HepG2 (cell line): ENCODE measurements around the gene POMT1. TPM values are rescaled to one million over a fixed set of nuclear protein-coding genes. Genes with fewer than 3 reads are reported as not detected.

Experiments used
- ATAC-seq: fragments of 200-7000 bp; cut with Tn5 transposase; 3 replicates; pipeline ENCODE4 v1.9.1; 2020; ENCODE audit warnings: mild to moderate bottlenecking, moderate library complexity
- BruUV-seq: library from RNA; stranded (reverse); fragments of 400-500 nt; replicated peaks from 2 replicates; lab custom pipeline; 2021; lab: Mats Ljungman, UMichigan
- CTCF ChIA-PET: fragments of 300-600 bp; formaldehyde crosslinking; extraction: SDS; loops from one replicate; lab custom pipeline; 2021; ENCODE audit warnings: low total read pairs, inconsistent platforms, low intra/inter-chr PET ratio; lab: Yijun Ruan, JAX
- POLR2A ChIA-PET: fragments of 350-600 bp; sonication (Branson Sonifier 250); formaldehyde crosslinking; loops from one replicate; lab custom pipeline; 2020; ENCODE audit warnings: antibody characterized with exemption, inconsistent platforms; lab: Yijun Ruan, JAX
- DNase-seq: peaks from one replicate; pipeline ENCODE4 v3.0.0-alpha.2; 2015; ENCODE audit warnings: low spot score
- FAIRE-seq: peaks from 3 replicates; lab custom pipeline; 2011; peaks lifted over from hg19 to GRCh38; lab: Jason Lieb, UNC
- H2AFZ ChIP-seq: one replicate; pipeline ENCODE4 v1.6.1; 2011; ENCODE audit warnings: low read length, inconsistent platforms
- H3K27ac ChIP-seq: fragments of 300-600 bp; 3 replicates; pipeline ENCODE4 v1.8.0; 2011; ENCODE audit warnings: mixed run types, mild to moderate bottlenecking, mixed read lengths, low read length, inconsistent platforms; ENCODE audit not compliant: insufficient read depth; ENCODE audit errors: extremely low read length
- H3K27me3 ChIP-seq, 2 experiments: fragments of 200-600 bp in 1 of 2; 2 replicates in 1 of 2; 3 replicates in 1 of 2; pipeline versions ENCODE4 v1.6.0 to v1.8.0; 2011; ENCODE audit warnings: low read length in 2 of 2, mild to moderate bottlenecking in 2 of 2, moderate library complexity in 2 of 2, inconsistent platforms in 1 of 2; ENCODE audit not compliant: insufficient read depth in 2 of 2, control insufficient read depth in 1 of 2
- H3K36me3 ChIP-seq, 2 experiments: fragments of 200-600 bp in 1 of 2; replicated peaks in 1 of 2; 2 replicates in 1 of 2; 3 replicates in 1 of 2; pipeline versions ENCODE4 v1.5.1 to v1.8.0; 2011; ENCODE audit warnings: low read length in 2 of 2, inconsistent platforms in 1 of 2; ENCODE audit not compliant: insufficient read depth in 2 of 2, control insufficient read depth in 1 of 2
- H3K4me1 ChIP-seq: 2 replicates; pipeline ENCODE4 v1.5.1; 2012; ENCODE audit warnings: low read length, inconsistent platforms; ENCODE audit not compliant: insufficient read depth
- H3K4me2 ChIP-seq: 2 replicates; pipeline ENCODE4 v1.6.0; 2011; ENCODE audit warnings: low read depth, low read length, inconsistent platforms
- H3K4me3 ChIP-seq, 3 experiments: fragments of 200-600 bp in 1 of 3; sonication (generic), shearing (Covaris generic) in 1 of 3; replicated peaks in 1 of 3; 2 replicates each; pipeline ENCODE4 v1.5.1; 2011 to 2016; ENCODE audit warnings: low read length in 3 of 3, inconsistent platforms in 2 of 3, low read depth in 2 of 3, mild to moderate bottlenecking in 2 of 3, control low read depth in 1 of 3, mixed read lengths in 1 of 3; ENCODE audit not compliant: insufficient read depth in 1 of 3
- H3K79me2 ChIP-seq: one replicate; pipeline ENCODE4 v1.6.1; 2011; ENCODE audit warnings: low read length, inconsistent platforms; ENCODE audit not compliant: insufficient read depth
- H3K9ac ChIP-seq: 2 replicates; pipeline ENCODE4 v1.6.0; 2011; ENCODE audit warnings: mild to moderate bottlenecking, low read depth, low read length, inconsistent platforms; ENCODE audit not compliant: insufficient read depth
- H3K9me3 ChIP-seq: 2 replicates; pipeline ENCODE4 v1.5.1; 2012; ENCODE audit warnings: mild to moderate bottlenecking, low read length
- H4K20me1 ChIP-seq: 2 replicates; pipeline ENCODE4 v1.6.0; 2011; ENCODE audit warnings: inconsistent platforms, mild to moderate bottlenecking, low read length, moderate library complexity; ENCODE audit not compliant: insufficient read depth
- EED ChIP-seq: sonication (generic); formaldehyde crosslinking; IDR thresholded peaks from 2 replicates; pipeline ENCODE4 v1.5.0; 2020; ENCODE audit warnings: mild to moderate bottlenecking, missing genetic modification reagents
- ZNF234 ChIP-seq: sonication (generic); formaldehyde crosslinking; conservative IDR thresholded peaks from 2 replicates; pipeline ENCODE4 v1.5.1; 2020; ENCODE audit warnings: mild to moderate bottlenecking, missing genetic modification reagents
- WGBS: methylation state at CpG from one replicate; pipeline ENCODE4 v1.1.6; 2017; ENCODE audit warnings: low lambda C conversion rate; 5-methylcytosine and 5-hydroxymethylcytosine counted together
- in situ Hi-C: cut with HindIII; loops from 2 replicates; pipeline ENCODE4 v1.10.0; 2017; ENCODE audit warnings: low pct_unique_long_range_greater_than_20kb; ENCODE audit not compliant: extremely low pct_ligation_motif_present
- intact Hi-C: fragments of 100-400 bp; cut with micrococcal nuclease; formaldehyde crosslinking; loops from one replicate; pipeline ENCODE4 v1.10.0; 2022; ENCODE audit not compliant: unreplicated experiment
- polyA plus RNA-seq, 8 experiments: library from polyadenylated mRNA; depleted of rRNA in 3 of 8; stranded (reverse) in 7 of 8; unstranded in 1 of 8; fragments of >200 nt; fragmentation: Illumina TruSeq in 4 of 8; extraction: Trizol in 4 of 8; gene quantifications; 2 replicates each; pipeline versions ENCODE4 v1.2.1 to v1.2.3, GENCODE V29; 2011 to 2016; ENCODE audit warnings: low read depth in 4 of 8, missing spikeins in 1 of 8, mixed read lengths in 1 of 8; ENCODE audit not compliant: insufficient read depth in 1 of 8
- total RNA-seq, 5 experiments: library from RNA; depleted of rRNA; stranded (reverse); fragments of >200 nt; fragmentation: Illumina TruSeq; extraction: Trizol; gene quantifications; 2 replicates each; pipeline ENCODE4 v1.2.3, GENCODE V29; 2016; ENCODE audit warnings: low read depth in 1 of 5
- TF ChIP-seq, protein P1 (sequence below): sonication (generic); formaldehyde crosslinking; IDR thresholded peaks from 2 replicates; pipeline ENCODE4 v1.5.0; 2020; ENCODE audit warnings: mild to moderate bottlenecking, missing genetic modification reagents, moderate library complexity
- TF ChIP-seq, protein P2 (sequence below): IDR thresholded peaks from 2 replicates; pipeline ENCODE4 v1.6.1; 2016; ENCODE audit warnings: low read depth, borderline replicate concordance

POMT1 gene
- total and polyA plus RNA-seq, 2 of the 13 experiments (the other 11 are each of a cell fraction or from before 2014, with no cell fraction given), result 21.6 to 22.7 TPM

DNA sequence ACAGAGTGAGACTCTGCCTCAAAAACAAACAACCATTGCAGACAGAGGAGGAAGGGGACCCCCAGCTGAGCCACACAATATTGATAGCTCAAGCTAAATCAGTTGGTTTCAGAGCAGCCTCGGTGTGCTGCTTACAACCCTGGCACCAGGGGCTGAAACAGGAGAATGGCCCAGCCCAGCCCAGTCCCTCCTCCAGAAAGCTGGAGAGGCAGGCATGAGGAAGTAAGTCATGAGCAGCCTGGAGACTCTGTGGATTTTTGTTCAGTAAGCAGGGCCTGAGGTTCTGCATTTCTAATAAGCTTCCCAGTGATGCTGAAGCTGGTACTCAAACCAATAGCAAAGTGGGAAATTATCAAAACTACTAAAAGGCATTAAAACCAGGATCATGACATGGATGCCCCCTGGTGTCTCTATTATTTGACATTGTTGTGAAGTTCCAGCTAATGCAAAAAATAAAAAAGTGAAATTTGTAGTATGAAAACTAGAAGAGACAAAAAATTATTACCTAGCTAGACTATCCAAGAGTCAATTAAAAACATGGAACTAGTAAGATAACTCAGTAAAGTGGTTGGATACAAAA is 56.8 kb downstream of the POMT1 start:
- no TSS peak for BruUV-seq
- no peaks in the 10 kb centered on the region for H3K36me3 ChIP-seq
- in situ Hi-C loops (no loop called here), intact Hi-C loops (no loop called here)
- no peak for ATAC-seq
- WGBS, result 89% methylated on average over 1 of the region's 1 CpG
- TF ChIP-seq EED (CRISPR knock-in tag) (no peak), ZNF234 (CRISPR knock-in tag) (no peak)
- TF ChIP-seq, protein P1, sequence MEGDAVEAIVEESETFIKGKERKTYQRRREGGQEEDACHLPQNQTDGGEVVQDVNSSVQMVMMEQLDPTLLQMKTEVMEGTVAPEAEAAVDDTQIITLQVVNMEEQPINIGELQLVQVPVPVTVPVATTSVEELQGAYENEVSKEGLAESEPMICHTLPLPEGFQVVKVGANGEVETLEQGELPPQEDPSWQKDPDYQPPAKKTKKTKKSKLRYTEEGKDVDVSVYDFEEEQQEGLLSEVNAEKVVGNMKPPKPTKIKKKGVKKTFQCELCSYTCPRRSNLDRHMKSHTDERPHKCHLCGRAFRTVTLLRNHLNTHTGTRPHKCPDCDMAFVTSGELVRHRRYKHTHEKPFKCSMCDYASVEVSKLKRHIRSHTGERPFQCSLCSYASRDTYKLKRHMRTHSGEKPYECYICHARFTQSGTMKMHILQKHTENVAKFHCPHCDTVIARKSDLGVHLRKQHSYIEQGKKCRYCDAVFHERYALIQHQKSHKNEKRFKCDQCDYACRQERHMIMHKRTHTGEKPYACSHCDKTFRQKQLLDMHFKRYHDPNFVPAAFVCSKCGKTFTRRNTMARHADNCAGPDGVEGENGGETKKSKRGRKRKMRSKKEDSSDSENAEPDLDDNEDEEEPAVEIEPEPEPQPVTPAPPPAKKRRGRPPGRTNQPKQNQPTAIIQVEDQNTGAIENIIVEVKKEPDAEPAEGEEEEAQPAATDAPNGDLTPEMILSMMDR, result 0 out of 2 replicates have a peak, but pooled peaks have one; percentile 16
- TF ChIP-seq, protein P2, sequence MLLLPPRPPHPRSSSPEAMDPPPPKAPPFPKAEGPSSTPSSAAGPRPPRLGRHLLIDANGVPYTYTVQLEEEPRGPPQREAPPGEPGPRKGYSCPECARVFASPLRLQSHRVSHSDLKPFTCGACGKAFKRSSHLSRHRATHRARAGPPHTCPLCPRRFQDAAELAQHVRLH (CRISPR knock-in tag), result no peak
- H3K27ac ChIP-seq, result no peak overlapping the region
- no peaks in the 10 kb centered on the region for H3K79me2 ChIP-seq
- ChIA-PET POLR2A (no interaction called here), CTCF (no interaction called here)
- FAIRE-seq, result no peak
- no peak overlapping the region for H3K9ac ChIP-seq
- H2AFZ ChIP-seq, result no peak overlapping the region
- no peak overlapping the region for H3K4me3 ChIP-seq
- DNase-seq, result no peak
- H3K4me2 ChIP-seq, result no peak overlapping the region
- H4K20me1 ChIP-seq, result no peaks in the 10 kb centered on the region
- no peaks in the 10 kb centered on the region for H3K9me3 ChIP-seq
- peaks cover 2 to 20% of the 10 kb centered on the region in 2 experiments; a peak in 2 of 5 replicates for H3K27me3 ChIP-seq
- peaks cover 5% of the 10 kb centered on the region; the same call in 1 of the 2 replicates for H3K4me1 ChIP-seq
